ENCODE data around the gene DDX54. TPM values are rescaled to one million over a fixed set of nuclear protein-coding genes. Genes with fewer than 3 reads are reported as not detected.
"Not testable (repeated sequence)": the region's sequence is repeated elsewhere in the genome, so short reads cannot be mapped to it uniquely, and the experiment has no call there.

Gene DDX54
- total RNA-seq, 8 experiments from 2014 or later, result 19.2 to 57.8 (median 36.7) TPM

GRCh38 chr12:113207613-113208040, 22.3 kb upstream of the DDX54 start:
- Histone ChIP-seq H3K27ac (no peak overlapping the region), H3K4me3 (no peak overlapping the region), H3K4me1 (replicated peaks in 1 of 2) (peaks cover 0 to 4% of the 10 kb centered on the region in 2 donors)
- WGBS, 10 experiments, result 53 to 100% (median 73%) methylated on average over 1 to 5 of the region's 6 CpGs; no CpG with 5 or more reads in 2 of the 10 experiments
- peak in 2 of 8 experiments; percentile 35 to 40 for ATAC-seq (replicated peaks in 6 of 8)
- in situ Hi-C loops (cut with MboI; ENCODE audit: low pct_unique_long_range_greater_than_20kb in 2 of 9, low sequenced_read_pairs in 9 of 9, unreplicated experiment in 9 of 9), result no loop called here

DNA sequence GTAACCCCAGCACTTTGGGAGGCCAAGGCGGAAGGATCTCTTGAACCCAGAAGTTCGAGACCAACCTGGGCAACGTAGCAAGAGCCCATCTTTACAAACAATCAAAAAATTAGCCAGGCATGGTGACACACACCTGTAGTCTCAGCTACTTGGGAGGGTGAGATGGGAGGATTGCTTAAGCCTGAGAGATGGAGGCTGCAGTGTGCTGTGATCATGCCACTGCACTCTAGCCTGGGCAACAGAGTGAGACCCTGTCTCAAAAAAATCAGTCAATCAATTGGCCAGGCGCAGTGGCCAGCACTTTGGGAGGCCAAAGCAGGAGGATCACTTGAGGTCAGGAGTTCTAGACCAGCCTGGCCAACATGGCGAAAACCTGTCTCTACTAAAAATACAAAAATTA, 21.5 kb upstream of the DDX54 start:
- H3K4me1 ChIP-seq (replicated peaks in 1 of 2); in situ Hi-C loops (cut with MboI; ENCODE audit: low pct_unique_long_range_greater_than_20kb in 2 of 9, low sequenced_read_pairs in 9 of 9, unreplicated experiment in 9 of 9); ATAC-seq (replicated peaks in 6 of 8); H3K27ac ChIP-seq; H3K4me3 ChIP-seq: not testable (repeated sequence)
- WGBS, 10 experiments, result 90 to 100% (median 100%) methylated on average over 1 to 5 of the region's 5 CpGs; no CpG with 5 or more reads in 4 of the 10 experiments

DNA sequence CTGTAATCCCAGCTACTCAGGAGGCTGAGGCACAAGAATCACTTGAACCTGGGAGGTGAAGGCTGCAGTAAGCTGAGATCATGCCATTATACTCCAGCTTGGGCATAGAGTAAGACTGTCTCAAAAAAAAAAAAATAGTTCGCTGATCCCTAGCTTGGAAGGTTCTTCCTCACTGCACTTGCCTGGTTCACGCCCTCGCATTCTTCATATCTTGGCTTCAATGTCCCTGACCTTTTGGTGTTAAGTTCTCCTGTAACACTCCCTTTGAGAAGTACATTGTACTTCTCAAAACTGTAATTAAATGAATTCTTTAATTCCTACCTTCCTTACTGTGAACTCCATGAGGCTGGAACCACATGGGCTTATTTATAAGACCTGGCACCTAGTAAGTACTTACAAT, 19.5 kb upstream of the DDX54 start:
- in situ Hi-C loops (cut with MboI; ENCODE audit: low pct_unique_long_range_greater_than_20kb in 2 of 9, low sequenced_read_pairs in 9 of 9, unreplicated experiment in 9 of 9), result no loop called here
- no peaks in the 10 kb centered on the region for H3K4me1 ChIP-seq (replicated peaks in 1 of 2)
- ATAC-seq (replicated peaks in 6 of 8), result peak in 2 of 8 experiments; percentile 19 to 55
- H3K4me3 ChIP-seq, result no peak overlapping the region
- WGBS, 10 experiments, result 45 to 100% (median 100%) methylated on average over 1 to 3 of the region's 3 CpGs; no CpG with 5 or more reads in 2 of the 10 experiments
- no peak overlapping the region for H3K27ac ChIP-seq

DNA sequence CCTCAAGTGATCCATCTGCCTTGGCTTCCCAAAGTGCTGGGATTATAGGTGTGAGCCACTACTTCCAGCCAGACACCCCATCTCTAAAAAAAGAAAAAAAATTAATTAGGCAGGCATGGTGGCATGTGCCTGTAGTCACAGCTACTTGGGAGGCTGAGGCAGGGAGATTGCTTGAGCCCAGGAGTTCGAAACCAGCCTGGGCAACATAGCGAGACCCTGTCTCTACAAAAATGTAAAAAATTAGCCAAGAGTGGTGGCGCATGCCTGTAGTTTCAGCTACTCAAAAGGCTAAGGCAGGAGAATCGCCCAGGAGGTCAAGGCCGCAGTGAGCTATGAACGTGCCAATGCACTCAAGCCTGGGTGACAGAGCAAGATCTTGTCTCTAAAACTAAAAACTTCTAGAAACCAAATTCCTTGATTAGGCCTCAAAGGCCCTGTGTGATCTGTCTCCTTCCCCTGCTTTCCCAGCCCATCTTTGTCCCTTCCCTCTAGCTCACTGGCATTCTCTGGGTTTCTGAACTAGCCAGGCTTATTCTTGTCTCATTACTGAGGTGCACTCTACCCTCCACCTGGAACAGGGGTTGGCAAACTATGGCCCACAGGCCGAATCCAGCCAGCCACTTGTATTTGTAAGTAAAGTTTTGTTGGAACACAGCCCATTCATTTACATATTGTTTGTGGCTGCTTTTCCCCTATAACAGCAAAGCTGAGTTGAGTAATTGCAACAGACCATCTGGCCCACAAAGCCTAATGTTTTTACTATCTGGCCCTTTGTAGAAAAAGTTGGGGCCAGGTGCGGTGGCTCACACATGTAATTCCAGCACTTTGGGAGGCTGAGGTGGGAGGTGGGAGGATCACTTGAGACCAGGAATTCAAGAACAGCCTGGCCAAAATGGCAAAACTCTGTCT, 18.8 kb upstream of the DDX54 start:
- no peaks in the 10 kb centered on the region for H3K4me1 ChIP-seq (replicated peaks in 1 of 2)
- peak in 3 of 8 experiments; percentile 28 to 53 (median 43) for ATAC-seq (replicated peaks in 6 of 8)
- 74 to 95% (median 82%) methylated on average over 1 to 7 of the region's 8 CpGs; no CpG with 5 or more reads in 1 of the 10 experiments for WGBS, 10 experiments
- no peak overlapping the region for H3K4me3 ChIP-seq
- H3K27ac ChIP-seq, result no peak overlapping the region
- in situ Hi-C loops (cut with MboI; ENCODE audit: low pct_unique_long_range_greater_than_20kb in 2 of 9, low sequenced_read_pairs in 9 of 9, unreplicated experiment in 9 of 9), result no loop called here

- 83 to 100% (median 83%) methylated on average over 1 to 2 of the region's 4 CpGs; no CpG with 5 or more reads in 5 of the 10 experiments for WGBS, 10 experiments
- in situ Hi-C loops (cut with MboI; ENCODE audit: low pct_unique_long_range_greater_than_20kb in 2 of 9, low sequenced_read_pairs in 9 of 9, unreplicated experiment in 9 of 9), result no loop called here
- ATAC-seq (replicated peaks in 6 of 8), result peak in 3 of 8 experiments; percentile 61 to 76 (median 70)
- Histone ChIP-seq H3K27ac (no peak overlapping the region), H3K4me3 (no peak overlapping the region), H3K4me1 (replicated peaks in 1 of 2) (no peaks in the 10 kb centered on the region)
These were observed 17.2 kb upstream of the DDX54 start for GRCh38 chr12:113202300-113203075.

- H3K4me1 ChIP-seq (replicated peaks in 1 of 2), result no peaks in the 10 kb centered on the region
- no peak overlapping the region for H3K27ac ChIP-seq
- in situ Hi-C loops (cut with MboI; ENCODE audit: low pct_unique_long_range_greater_than_20kb in 2 of 9, low sequenced_read_pairs in 9 of 9, unreplicated experiment in 9 of 9), result no loop called here
- no peak for ATAC-seq (replicated peaks in 6 of 8)
- WGBS, 10 experiments, result 87 to 100% (median 94%) methylated on average over 1 to 7 of the region's 14 CpGs; no CpG with 5 or more reads in 2 of the 10 experiments
- no peak overlapping the region for H3K4me3 ChIP-seq
These were observed 16.2 kb upstream of the DDX54 start for GRCh38 chr12:113201187-113202177.

GRCh38 chr12:113200021-113200797, 14.9 kb upstream of the DDX54 start:
- in situ Hi-C loops (cut with MboI; ENCODE audit: low pct_unique_long_range_greater_than_20kb in 2 of 9, low sequenced_read_pairs in 9 of 9, unreplicated experiment in 9 of 9), result no loop called here
- 80 to 100% (median 89%) methylated on average over 1 to 6 of the region's 12 CpGs; no CpG with 5 or more reads in 3 of the 10 experiments for WGBS, 10 experiments
- Histone ChIP-seq H3K4me3 (no peak overlapping the region), H3K4me1 (replicated peaks in 1 of 2) (no peaks in the 10 kb centered on the region), H3K27ac (no peak overlapping the region)
- ATAC-seq (replicated peaks in 6 of 8), result no peak

GRCh38 chr12:113198296-113198695, 13.0 kb upstream of the DDX54 start:
- H3K27ac ChIP-seq, result no peak overlapping the region
- in situ Hi-C loops (cut with MboI; ENCODE audit: low pct_unique_long_range_greater_than_20kb in 2 of 9, low sequenced_read_pairs in 9 of 9, unreplicated experiment in 9 of 9), result no loop called here
- no peaks in the 10 kb centered on the region for H3K4me1 ChIP-seq (replicated peaks in 1 of 2)
- no peak for ATAC-seq (replicated peaks in 6 of 8)
- no peak overlapping the region for H3K4me3 ChIP-seq
- 20 to 100% (median 71%) methylated on average over 1 of the region's 1 CpG; no CpG with 5 or more reads in 2 of the 10 experiments for WGBS, 10 experiments

DNA sequence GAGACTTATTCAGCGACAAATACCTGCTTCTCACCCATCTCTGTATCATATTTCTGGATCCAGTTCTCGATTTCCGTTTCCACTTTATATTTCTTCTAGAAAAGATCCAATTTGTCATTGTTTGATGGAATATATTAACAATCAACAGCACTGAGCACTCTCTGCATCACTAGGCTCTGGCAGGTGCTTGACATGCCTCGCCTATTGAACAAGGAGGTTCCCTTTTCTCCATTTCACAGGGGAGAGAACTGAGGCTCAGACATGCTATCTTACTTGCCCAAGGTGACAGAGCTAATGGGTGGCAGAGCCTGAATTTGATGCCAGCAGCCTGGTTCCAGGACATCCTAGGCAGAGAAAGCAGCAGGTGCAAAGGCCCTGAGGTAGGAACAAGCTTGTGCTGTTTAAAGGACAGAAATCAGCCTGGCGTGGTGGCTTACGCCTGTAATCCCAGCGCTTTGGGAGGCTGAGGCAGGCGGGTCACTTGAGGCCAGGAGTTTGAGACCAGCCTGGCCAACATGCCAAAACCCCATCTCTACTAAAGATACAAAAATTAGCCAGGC, 12.3 kb upstream of the DDX54 start:
- no peak overlapping the region for H3K27ac ChIP-seq
- 85 to 100% (median 97%) methylated on average over 2 to 8 of the region's 8 CpGs; no CpG with 5 or more reads in 3 of the 10 experiments for WGBS, 10 experiments
- no peaks in the 10 kb centered on the region for H3K4me1 ChIP-seq (replicated peaks in 1 of 2)
- H3K4me3 ChIP-seq, result no peak overlapping the region
- in situ Hi-C loops (cut with MboI; ENCODE audit: low pct_unique_long_range_greater_than_20kb in 2 of 9, low sequenced_read_pairs in 9 of 9, unreplicated experiment in 9 of 9), result no loop called here
- no peak for ATAC-seq (replicated peaks in 6 of 8)

DNA sequence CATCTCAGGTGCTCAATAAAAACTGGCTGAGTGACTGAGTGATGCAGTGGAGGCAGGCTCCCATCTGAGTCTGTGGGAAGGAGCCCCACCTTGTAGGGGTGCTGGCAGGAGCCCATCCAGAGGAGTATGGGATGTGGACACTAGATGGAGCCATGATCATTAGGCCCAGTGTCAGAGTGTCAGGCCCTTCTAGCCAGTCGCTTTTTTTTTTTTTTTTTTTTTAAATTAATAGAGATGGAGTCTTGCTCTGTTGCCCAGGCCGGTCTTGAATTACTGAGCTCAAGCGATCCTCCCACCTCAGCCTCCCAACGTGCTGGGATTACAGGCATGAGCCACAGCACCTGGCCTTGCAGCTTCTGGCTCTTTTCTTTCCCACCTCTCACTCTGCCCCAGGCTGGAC, 11.7 kb upstream of the DDX54 start:
- Histone ChIP-seq H3K4me3 (no peak overlapping the region), H3K27ac (no peak overlapping the region), H3K4me1 (replicated peaks in 1 of 2) (no peaks in the 10 kb centered on the region)
- in situ Hi-C loops (cut with MboI; ENCODE audit: low pct_unique_long_range_greater_than_20kb in 2 of 9, low sequenced_read_pairs in 9 of 9, unreplicated experiment in 9 of 9), result no loop called here
- 0 to 33% (median 10%) methylated on average over 1 to 2 of the region's 4 CpGs; no CpG with 5 or more reads in 6 of the 10 experiments for WGBS, 10 experiments
- ATAC-seq (replicated peaks in 6 of 8), result peak; percentile 50 to 96 (median 68)

GRCh38 chr12:113196582-113196981, 11.3 kb upstream of the DDX54 start:
- H3K27ac ChIP-seq, result no peak overlapping the region
- in situ Hi-C loops (cut with MboI; ENCODE audit: low pct_unique_long_range_greater_than_20kb in 2 of 9, low sequenced_read_pairs in 9 of 9, unreplicated experiment in 9 of 9), result no loop called here
- H3K4me3 ChIP-seq, result no peak overlapping the region
- H3K4me1 ChIP-seq (replicated peaks in 1 of 2), result no peaks in the 10 kb centered on the region
- 80 to 100% (median 80%) methylated on average over 1 to 2 of the region's 7 CpGs; no CpG with 5 or more reads in 5 of the 10 experiments for WGBS, 10 experiments
- peak in 1 of 8 experiments; percentile 7 for ATAC-seq (replicated peaks in 6 of 8)
